Measurements from ENCODE around the gene RARB. TPM values are rescaled to one million over a fixed set of nuclear protein-coding genes. Genes with fewer than 3 reads are reported as not detected.

Gene RARB
- total RNA-seq, 1 experiment from 2014 or later = 0.24 TPM

- no peak overlapping the region for H3K4me3 ChIP-seq (ENCODE audit: low read depth, low read length, poor library complexity, severe bottlenecking)
- H3K27me3 ChIP-seq (replicated peaks; ENCODE audit: insufficient read depth, low read depth, low read length, poor library complexity) = no peaks in the 10 kb centered on the region
- H3K4me1 ChIP-seq (ENCODE audit: insufficient read depth, low read length, poor library complexity, severe bottlenecking) = peaks cover 20% of the 10 kb centered on the region
- no peak for DNase-seq (ENCODE audit: low spot score)
- BruUV-seq (replicated peaks) = no TSS peak
- no peaks in the 10 kb centered on the region for H3K36me3 ChIP-seq (ENCODE audit: insufficient read depth, low read length, poor library complexity, severe bottlenecking)
- TF ChIP-seq EZH2 (IDR thresholded peaks at IDR 0.05; ENCODE audit: borderline replicate concordance, low read depth, low read length, poor library complexity, severe bottlenecking) (no peak), CTCF (conservative IDR thresholded peaks at IDR 0.05; ENCODE audit: low read depth, low read length) (no peak)
- intact Hi-C loops (cut with micrococcal nuclease; ENCODE audit: unreplicated experiment) = no loop called here
- CTCF ChIA-PET = no interaction called here
- POLR2A ChIA-PET (ENCODE audit: low non-redundant PET) = no interaction called here
- H3K27ac ChIP-seq (ENCODE audit: low read depth, low read length, poor library complexity, severe bottlenecking) = no peak overlapping the region
- H3K9me3 ChIP-seq (ENCODE audit: low read depth, low read length, poor library complexity, severe bottlenecking) = no peaks in the 10 kb centered on the region
Observed at GRCh38 chr3:25510797-25511196, 82.7 kb downstream of the RARB start.

- no TSS peak for BruUV-seq (replicated peaks)
- ChIA-PET POLR2A (ENCODE audit: low non-redundant PET) (no interaction called here), CTCF (no interaction called here)
- peaks cover 20% of the 10 kb centered on the region for H3K4me1 ChIP-seq (ENCODE audit: insufficient read depth, low read length, poor library complexity, severe bottlenecking)
- H3K9me3 ChIP-seq (ENCODE audit: low read depth, low read length, poor library complexity, severe bottlenecking) = no peaks in the 10 kb centered on the region
- no peaks in the 10 kb centered on the region for H3K27me3 ChIP-seq (replicated peaks; ENCODE audit: insufficient read depth, low read depth, low read length, poor library complexity)
- no peak for TF ChIP-seq CTCF (conservative IDR thresholded peaks at IDR 0.05; ENCODE audit: low read depth, low read length)
- TF ChIP-seq EZH2 (IDR thresholded peaks at IDR 0.05; ENCODE audit: borderline replicate concordance, low read depth, low read length, poor library complexity, severe bottlenecking) = no peak
- H3K36me3 ChIP-seq (ENCODE audit: insufficient read depth, low read length, poor library complexity, severe bottlenecking) = no peaks in the 10 kb centered on the region
- intact Hi-C loops (cut with micrococcal nuclease; ENCODE audit: unreplicated experiment) = no loop called here
- H3K27ac ChIP-seq (ENCODE audit: low read depth, low read length, poor library complexity, severe bottlenecking) = no peak overlapping the region
- DNase-seq (ENCODE audit: low spot score) = no peak
- H3K4me3 ChIP-seq (ENCODE audit: low read depth, low read length, poor library complexity, severe bottlenecking) = no peak overlapping the region
Observed at GRCh38 chr3:25511972-25512721, 84.1 kb downstream of the RARB start.

- Histone ChIP-seq H3K4me3 (ENCODE audit: low read depth, low read length, poor library complexity, severe bottlenecking) (no peak overlapping the region), H3K36me3 (ENCODE audit: insufficient read depth, low read length, poor library complexity, severe bottlenecking) (no peaks in the 10 kb centered on the region), H3K27me3 (replicated peaks; ENCODE audit: insufficient read depth, low read depth, low read length, poor library complexity) (no peaks in the 10 kb centered on the region), H3K27ac (ENCODE audit: low read depth, low read length, poor library complexity, severe bottlenecking) (no peak overlapping the region), H3K9me3 (ENCODE audit: low read depth, low read length, poor library complexity, severe bottlenecking) (no peaks in the 10 kb centered on the region), H3K4me1 (ENCODE audit: insufficient read depth, low read length, poor library complexity, severe bottlenecking) (peaks cover 10% of the 10 kb centered on the region)
- CTCF ChIA-PET = no interaction called here
- BruUV-seq (replicated peaks) = no TSS peak
- POLR2A ChIA-PET (ENCODE audit: low non-redundant PET) = no interaction called here
- no peak for TF ChIP-seq EZH2 (IDR thresholded peaks at IDR 0.05; ENCODE audit: borderline replicate concordance, low read depth, low read length, poor library complexity, severe bottlenecking)
- TF ChIP-seq CTCF (conservative IDR thresholded peaks at IDR 0.05; ENCODE audit: low read depth, low read length) = no peak
- no peak for DNase-seq (ENCODE audit: low spot score)
- intact Hi-C loops (cut with micrococcal nuclease; ENCODE audit: unreplicated experiment) = no loop called here
Observed at GRCh38 chr3:25513642-25514266, 85.7 kb downstream of the RARB start.
